Testis (tissue), 2 donors: ENCODE data around the gene EDNRA.

Experiments
- POLR2A ChIP-seq: fragments of 450-650 bp; IDR thresholded peaks from one replicate; pipeline ENCODE4 v1.6.1; 2017; ENCODE audit warnings: antibody characterized with exemption, mild to moderate bottlenecking, moderate library complexity
- TF ChIP-seq, protein P1 (sequence below), 3 experiments: fragments of 450-650 bp in 2 of 3; fragments of 200-600 bp in 1 of 3; sonication (generic) in 1 of 3; IDR thresholded peaks; one replicate each; pipeline ENCODE4 v1.5.1; 2016 to 2019; ENCODE audit warnings: antibody characterized with exemption in 3 of 3, mild to moderate bottlenecking in 2 of 3, moderate library complexity in 1 of 3

DNA sequence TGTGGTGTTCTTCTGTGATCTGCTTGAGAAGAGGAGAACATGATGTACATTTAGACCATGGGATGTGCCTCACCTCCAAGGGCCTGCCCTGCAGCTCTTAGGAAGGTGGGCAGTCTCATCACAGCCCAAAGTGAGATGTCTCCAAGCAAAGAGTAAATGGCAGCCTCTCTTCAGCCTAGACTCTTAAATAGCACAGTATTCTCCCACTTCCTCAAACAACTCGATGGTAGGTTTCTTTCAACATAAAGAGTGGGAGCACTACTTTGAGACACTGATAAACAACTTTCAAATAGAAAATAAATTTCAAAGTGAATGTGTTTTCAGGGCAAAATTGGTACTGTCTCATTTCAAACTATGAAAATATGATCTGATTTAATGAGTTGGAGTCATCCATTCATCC is 35.2 kb downstream of the EDNRA start:
- TF ChIP-seq, protein P1, sequence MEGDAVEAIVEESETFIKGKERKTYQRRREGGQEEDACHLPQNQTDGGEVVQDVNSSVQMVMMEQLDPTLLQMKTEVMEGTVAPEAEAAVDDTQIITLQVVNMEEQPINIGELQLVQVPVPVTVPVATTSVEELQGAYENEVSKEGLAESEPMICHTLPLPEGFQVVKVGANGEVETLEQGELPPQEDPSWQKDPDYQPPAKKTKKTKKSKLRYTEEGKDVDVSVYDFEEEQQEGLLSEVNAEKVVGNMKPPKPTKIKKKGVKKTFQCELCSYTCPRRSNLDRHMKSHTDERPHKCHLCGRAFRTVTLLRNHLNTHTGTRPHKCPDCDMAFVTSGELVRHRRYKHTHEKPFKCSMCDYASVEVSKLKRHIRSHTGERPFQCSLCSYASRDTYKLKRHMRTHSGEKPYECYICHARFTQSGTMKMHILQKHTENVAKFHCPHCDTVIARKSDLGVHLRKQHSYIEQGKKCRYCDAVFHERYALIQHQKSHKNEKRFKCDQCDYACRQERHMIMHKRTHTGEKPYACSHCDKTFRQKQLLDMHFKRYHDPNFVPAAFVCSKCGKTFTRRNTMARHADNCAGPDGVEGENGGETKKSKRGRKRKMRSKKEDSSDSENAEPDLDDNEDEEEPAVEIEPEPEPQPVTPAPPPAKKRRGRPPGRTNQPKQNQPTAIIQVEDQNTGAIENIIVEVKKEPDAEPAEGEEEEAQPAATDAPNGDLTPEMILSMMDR (IDR thresholded peaks at IDR 0.05) = no peak
- no peak for TF ChIP-seq POLR2A
